22Rv1 (cell line): ENCODE results near the gene SDK2.

Source experiments
- ZFX ChIP-seq: fragments of 450-650 bp; IDR thresholded peaks from 2 replicates; pipeline ENCODE4 v1.6.1; 2017; ENCODE audit warnings: antibody characterized with exemption, borderline replicate concordance
- TF ChIP-seq, protein P1 (sequence below): fragments of 450-650 bp; IDR thresholded peaks from 2 replicates; pipeline ENCODE4 v1.5.1; 2017; ENCODE audit warnings: mild to moderate bottlenecking

DNA sequence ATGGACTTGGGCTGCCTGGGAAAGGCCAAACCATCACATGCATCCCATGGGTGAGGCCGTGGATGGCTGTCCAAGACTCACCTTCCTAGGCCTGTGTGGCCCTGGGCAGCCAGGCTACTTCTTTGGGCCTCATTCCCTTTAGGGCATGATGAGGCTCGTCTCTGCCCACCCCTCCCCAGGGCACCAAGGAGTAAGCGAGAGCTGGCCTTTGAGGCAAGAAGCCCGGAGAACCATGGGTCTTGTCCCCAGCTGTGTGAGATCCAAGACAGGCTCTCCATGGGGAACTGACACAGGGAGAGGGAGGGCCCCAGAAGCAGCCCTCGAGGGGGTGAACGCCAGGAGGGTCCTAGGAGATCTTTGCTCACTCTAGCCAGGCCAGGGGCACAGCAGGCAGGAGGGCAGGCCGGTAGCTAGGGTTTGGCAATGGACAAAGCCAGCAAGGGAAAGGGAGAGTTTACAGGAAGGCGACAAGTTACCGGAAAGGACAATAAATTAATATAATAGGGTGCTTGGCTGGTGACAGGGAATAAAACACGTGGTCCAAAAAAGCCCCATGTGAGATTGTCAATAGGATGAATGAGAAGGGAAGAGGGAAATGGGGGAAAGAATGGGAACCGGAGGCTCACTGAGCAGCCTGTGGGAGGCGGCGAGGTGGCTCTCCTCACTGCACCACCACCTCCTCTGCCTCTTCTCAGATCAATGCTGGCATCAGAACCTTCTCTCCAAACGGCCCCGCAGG, 119.1 kb downstream of the SDK2 start:
- TF ChIP-seq, protein P1, sequence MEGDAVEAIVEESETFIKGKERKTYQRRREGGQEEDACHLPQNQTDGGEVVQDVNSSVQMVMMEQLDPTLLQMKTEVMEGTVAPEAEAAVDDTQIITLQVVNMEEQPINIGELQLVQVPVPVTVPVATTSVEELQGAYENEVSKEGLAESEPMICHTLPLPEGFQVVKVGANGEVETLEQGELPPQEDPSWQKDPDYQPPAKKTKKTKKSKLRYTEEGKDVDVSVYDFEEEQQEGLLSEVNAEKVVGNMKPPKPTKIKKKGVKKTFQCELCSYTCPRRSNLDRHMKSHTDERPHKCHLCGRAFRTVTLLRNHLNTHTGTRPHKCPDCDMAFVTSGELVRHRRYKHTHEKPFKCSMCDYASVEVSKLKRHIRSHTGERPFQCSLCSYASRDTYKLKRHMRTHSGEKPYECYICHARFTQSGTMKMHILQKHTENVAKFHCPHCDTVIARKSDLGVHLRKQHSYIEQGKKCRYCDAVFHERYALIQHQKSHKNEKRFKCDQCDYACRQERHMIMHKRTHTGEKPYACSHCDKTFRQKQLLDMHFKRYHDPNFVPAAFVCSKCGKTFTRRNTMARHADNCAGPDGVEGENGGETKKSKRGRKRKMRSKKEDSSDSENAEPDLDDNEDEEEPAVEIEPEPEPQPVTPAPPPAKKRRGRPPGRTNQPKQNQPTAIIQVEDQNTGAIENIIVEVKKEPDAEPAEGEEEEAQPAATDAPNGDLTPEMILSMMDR: no peak
- TF ChIP-seq ZFX: no peak
